Osteoblast (primary cell): ENCODE data around the gene CASKIN1. TPM values are rescaled to one million over a fixed set of nuclear protein-coding genes. Genes with fewer than 3 reads are reported as not detected.

ENCODE experiments used
- DNase-seq: peaks from one replicate; pipeline ENCODE4 v3.0.0; 2011; ENCODE audit warnings: low spot score, mixed read lengths; ENCODE audit not compliant: insufficient read length; ENCODE audit errors: missing footprints
- H2AFZ ChIP-seq: 2 replicates; pipeline ENCODE4 v1.6.0; 2011; ENCODE audit warnings: mild to moderate bottlenecking, low read length
- H3K27ac ChIP-seq: 2 replicates; pipeline ENCODE4 v1.5.1; 2011; ENCODE audit warnings: mild to moderate bottlenecking, low read depth, low read length, moderate library complexity
- H3K27me3 ChIP-seq: 2 replicates; pipeline ENCODE4 v1.6.0; 2012; ENCODE audit warnings: mild to moderate bottlenecking, control low read depth, inconsistent platforms, low read length, moderate library complexity; ENCODE audit not compliant: insufficient read depth
- H3K36me3 ChIP-seq: 2 replicates; pipeline ENCODE4 v1.5.1; 2011; ENCODE audit warnings: mild to moderate bottlenecking, low read length, control low read depth, moderate library complexity; ENCODE audit not compliant: insufficient read depth
- H3K4me1 ChIP-seq: 2 replicates; pipeline ENCODE4 v1.5.1; 2011; ENCODE audit warnings: mild to moderate bottlenecking, low read length, control low read depth, moderate library complexity; ENCODE audit not compliant: insufficient read depth
- H3K4me2 ChIP-seq: 2 replicates; pipeline ENCODE4 v1.6.0; 2011; ENCODE audit warnings: mild to moderate bottlenecking, low read length; ENCODE audit not compliant: insufficient read depth
- H3K4me3 ChIP-seq: fragments of 200-600 bp; sonication (generic); 3 replicates; pipeline ENCODE4 v1.5.1; 2012; ENCODE audit warnings: mild to moderate bottlenecking, low read length, inconsistent platforms; ENCODE audit not compliant: insufficient read depth
- H3K79me2 ChIP-seq: 2 replicates; pipeline ENCODE4 v1.6.0; 2012; ENCODE audit warnings: mild to moderate bottlenecking, low read length, control low read depth, inconsistent platforms; ENCODE audit not compliant: insufficient read depth
- H3K9me3 ChIP-seq: 2 replicates; pipeline ENCODE4 v1.5.1; 2011; ENCODE audit warnings: low read depth, low read length, control low read depth
- H4K20me1 ChIP-seq: 2 replicates; pipeline ENCODE4 v1.6.0; 2012; ENCODE audit warnings: mild to moderate bottlenecking, low read length, control low read depth; ENCODE audit not compliant: insufficient read depth
- total RNA-seq: library from RNA; depleted of rRNA; stranded (reverse); fragments of >200 nt; gene quantifications from 2 replicates; pipeline ENCODE4 v1.2.3, GENCODE V29; 2012
- TF ChIP-seq, protein P1 (sequence below): IDR thresholded peaks from 2 replicates; pipeline ENCODE4 v1.5.1; 2011; ENCODE audit warnings: mild to moderate bottlenecking, low read depth, low read length, moderate library complexity; ENCODE audit errors: extremely low read depth

CASKIN1 gene
- total RNA-seq, 1 donor = not detected

- Histone ChIP-seq H3K4me3 (no peak overlapping the region), H3K27me3 (peaks cover 13% of the 10 kb centered on the region), H3K79me2 (no peaks in the 10 kb centered on the region), H3K4me1 (peaks cover 6% of the 10 kb centered on the region), H3K4me2 (no peak overlapping the region), H2AFZ (no peak overlapping the region), H3K27ac (no peak overlapping the region), H3K9me3 (no peaks in the 10 kb centered on the region), H4K20me1 (peaks cover 21% of the 10 kb centered on the region), H3K36me3 (peaks cover 30% of the 10 kb centered on the region)
- TF ChIP-seq, protein P1, sequence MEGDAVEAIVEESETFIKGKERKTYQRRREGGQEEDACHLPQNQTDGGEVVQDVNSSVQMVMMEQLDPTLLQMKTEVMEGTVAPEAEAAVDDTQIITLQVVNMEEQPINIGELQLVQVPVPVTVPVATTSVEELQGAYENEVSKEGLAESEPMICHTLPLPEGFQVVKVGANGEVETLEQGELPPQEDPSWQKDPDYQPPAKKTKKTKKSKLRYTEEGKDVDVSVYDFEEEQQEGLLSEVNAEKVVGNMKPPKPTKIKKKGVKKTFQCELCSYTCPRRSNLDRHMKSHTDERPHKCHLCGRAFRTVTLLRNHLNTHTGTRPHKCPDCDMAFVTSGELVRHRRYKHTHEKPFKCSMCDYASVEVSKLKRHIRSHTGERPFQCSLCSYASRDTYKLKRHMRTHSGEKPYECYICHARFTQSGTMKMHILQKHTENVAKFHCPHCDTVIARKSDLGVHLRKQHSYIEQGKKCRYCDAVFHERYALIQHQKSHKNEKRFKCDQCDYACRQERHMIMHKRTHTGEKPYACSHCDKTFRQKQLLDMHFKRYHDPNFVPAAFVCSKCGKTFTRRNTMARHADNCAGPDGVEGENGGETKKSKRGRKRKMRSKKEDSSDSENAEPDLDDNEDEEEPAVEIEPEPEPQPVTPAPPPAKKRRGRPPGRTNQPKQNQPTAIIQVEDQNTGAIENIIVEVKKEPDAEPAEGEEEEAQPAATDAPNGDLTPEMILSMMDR = no peak
- peak; percentile 95 for DNase-seq
These were observed 42.7 kb upstream of the CASKIN1 start for GRCh38 chr16:2238838-2239675.

- no peaks in the 10 kb centered on the region for H3K9me3 ChIP-seq
- peaks cover 13% of the 10 kb centered on the region for H3K27me3 ChIP-seq
- H3K27ac ChIP-seq = no peak overlapping the region
- DNase-seq = peak; percentile 72
- peaks cover 18% of the 10 kb centered on the region for H4K20me1 ChIP-seq
- TF ChIP-seq, protein P1 = no peak
- no peaks in the 10 kb centered on the region for H3K79me2 ChIP-seq
- H3K4me2 ChIP-seq = no peak overlapping the region
- H2AFZ ChIP-seq = no peak overlapping the region
- H3K36me3 ChIP-seq = peaks cover 30% of the 10 kb centered on the region
- H3K4me3 ChIP-seq = no peak overlapping the region
- H3K4me1 ChIP-seq = peaks cover 6% of the 10 kb centered on the region
These were observed 41.9 kb upstream of the CASKIN1 start for GRCh38 chr16:2238150-2238837.

- Histone ChIP-seq H2AFZ (no peak overlapping the region), H3K9me3 (no peaks in the 10 kb centered on the region), H4K20me1 (peaks cover 16% of the 10 kb centered on the region), H3K79me2 (no peaks in the 10 kb centered on the region), H3K27me3 (peaks cover 13% of the 10 kb centered on the region), H3K4me3 (no peak overlapping the region), H3K27ac (no peak overlapping the region), H3K4me2 (no peak overlapping the region), H3K4me1 (peaks cover 6% of the 10 kb centered on the region), H3K36me3 (peaks cover 26% of the 10 kb centered on the region)
- TF ChIP-seq, protein P1 = no peak
- DNase-seq = peak; percentile 89
These were observed 41.2 kb upstream of the CASKIN1 start for GRCh38 chr16:2237493-2238149.
